GM12801 (cell line): Measurements from ENCODE around the gene SLC35G3.

Source experiments
- TF ChIP-seq, protein P1 (sequence below): IDR thresholded peaks from one replicate; pipeline ENCODE4 v1.5.1; 2011; ENCODE audit warnings: control low read depth; ENCODE audit not compliant: insufficient read length; ENCODE audit errors: extremely low read depth

SLC35G3 gene

DNA sequence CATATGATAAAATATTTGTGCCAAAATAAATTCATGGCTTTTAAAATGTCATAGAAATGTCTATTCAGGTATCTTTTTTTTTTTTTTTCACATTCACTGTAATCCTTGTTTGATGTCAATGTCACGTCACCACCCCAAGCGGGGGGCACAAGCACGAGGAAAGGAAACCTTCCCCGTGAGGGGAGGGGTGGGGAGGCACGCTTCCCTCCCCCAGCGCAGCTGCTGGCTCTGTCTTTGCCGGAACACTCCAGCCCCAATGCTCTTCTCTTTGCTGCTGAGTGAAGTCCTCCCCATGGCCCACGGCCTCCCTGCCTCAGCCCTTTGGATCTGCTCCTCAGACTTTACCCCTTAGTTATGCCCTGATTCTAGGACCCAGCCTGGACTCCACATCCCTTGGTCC lies 1.5 kb downstream of the SLC35G3 start:
- TF ChIP-seq, protein P1, sequence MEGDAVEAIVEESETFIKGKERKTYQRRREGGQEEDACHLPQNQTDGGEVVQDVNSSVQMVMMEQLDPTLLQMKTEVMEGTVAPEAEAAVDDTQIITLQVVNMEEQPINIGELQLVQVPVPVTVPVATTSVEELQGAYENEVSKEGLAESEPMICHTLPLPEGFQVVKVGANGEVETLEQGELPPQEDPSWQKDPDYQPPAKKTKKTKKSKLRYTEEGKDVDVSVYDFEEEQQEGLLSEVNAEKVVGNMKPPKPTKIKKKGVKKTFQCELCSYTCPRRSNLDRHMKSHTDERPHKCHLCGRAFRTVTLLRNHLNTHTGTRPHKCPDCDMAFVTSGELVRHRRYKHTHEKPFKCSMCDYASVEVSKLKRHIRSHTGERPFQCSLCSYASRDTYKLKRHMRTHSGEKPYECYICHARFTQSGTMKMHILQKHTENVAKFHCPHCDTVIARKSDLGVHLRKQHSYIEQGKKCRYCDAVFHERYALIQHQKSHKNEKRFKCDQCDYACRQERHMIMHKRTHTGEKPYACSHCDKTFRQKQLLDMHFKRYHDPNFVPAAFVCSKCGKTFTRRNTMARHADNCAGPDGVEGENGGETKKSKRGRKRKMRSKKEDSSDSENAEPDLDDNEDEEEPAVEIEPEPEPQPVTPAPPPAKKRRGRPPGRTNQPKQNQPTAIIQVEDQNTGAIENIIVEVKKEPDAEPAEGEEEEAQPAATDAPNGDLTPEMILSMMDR = no peak

DNA sequence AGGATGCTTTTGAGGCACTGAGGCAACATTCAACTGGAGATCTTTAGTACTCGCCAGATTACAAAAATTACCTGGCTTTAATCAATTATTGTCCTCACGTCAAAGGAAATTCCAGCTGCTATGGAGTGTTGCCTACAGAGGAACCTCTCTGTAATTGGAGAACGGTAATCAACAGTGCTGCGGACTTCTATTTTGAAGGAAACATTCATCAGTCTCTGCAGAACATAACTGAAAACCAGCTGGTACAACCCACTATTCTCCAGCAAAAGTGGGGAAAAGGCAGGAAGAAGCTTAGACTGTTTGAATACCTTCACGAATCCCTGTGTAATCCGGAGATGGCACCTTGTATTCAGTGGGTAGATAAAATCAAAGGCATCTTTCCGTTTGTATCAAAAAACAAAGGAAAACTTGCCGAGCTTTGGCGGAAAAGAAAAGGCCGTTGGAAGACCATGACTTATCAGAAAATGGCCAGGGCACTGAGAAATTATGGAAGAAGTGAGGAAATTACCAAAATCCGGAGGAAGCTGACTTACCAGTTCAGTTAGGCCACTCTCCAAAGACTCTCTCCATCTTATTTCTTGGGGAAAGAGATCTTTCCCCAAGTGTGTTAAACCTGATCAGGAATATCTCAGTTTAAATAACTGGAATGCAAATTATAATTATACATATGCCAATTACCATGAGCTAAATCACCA lies 3.0 kb downstream of the SLC35G3 start:
- TF ChIP-seq, protein P1 = no peak

DNA sequence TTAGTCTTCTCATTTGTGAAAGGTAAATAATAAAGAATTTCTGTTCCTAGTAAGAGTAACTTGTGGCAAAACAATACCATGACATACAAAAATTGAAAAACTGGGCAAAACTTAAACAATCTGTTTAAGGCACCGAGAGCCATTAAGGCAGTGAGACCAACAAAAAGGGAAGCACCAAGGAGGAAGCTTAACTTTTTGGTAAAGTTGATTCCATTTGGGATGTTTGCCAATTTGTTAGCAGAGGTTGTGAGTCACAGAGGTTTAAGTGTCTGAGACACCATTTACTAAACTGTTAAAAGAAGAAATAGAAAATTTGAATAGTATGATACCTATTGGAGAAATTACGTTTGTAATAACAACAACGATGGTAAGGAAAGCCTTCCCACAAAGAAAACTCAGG lies 4.9 kb downstream of the SLC35G3 start:
- TF ChIP-seq, protein P1 = no peak

DNA sequence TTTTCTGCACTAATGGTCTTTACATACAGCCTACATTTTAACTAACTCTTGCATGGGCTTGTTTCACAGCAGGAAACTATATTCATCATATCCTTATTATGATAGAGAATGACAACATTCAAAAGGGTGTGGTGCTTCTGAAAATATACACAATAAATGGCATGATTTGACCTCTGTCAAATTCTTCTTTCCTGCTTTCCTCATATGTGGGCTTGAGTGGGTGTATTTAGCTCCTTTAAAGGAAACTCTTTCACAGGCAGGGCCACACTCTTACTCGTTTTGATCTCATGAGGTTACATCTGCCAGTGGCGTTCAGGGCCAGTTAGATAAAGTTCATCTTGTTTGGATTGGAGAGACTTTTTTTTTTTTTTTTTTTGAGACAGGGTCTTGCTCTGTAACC lies 6.1 kb downstream of the SLC35G3 start:
- TF ChIP-seq, protein P1 = no peak

DNA sequence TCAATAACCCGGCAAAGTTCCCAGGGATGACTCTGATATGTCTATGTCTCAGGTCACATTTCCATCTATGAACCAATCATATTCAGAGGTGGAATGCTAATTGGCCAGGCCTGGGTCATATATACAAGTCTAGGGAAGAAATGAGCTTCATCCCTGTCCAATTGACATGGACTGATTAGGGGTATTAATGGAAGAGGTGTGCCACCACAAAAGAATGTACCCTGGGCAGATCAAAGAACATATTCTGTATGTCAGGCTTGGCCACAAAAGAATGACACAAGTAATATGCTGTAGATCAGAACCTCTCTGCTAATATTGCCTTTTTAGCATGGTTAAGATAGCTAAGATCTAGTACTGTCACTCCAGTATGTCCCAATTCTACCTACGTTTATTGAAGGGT lies 6.7 kb downstream of the SLC35G3 start:
- TF ChIP-seq, protein P1 = no peak

DNA sequence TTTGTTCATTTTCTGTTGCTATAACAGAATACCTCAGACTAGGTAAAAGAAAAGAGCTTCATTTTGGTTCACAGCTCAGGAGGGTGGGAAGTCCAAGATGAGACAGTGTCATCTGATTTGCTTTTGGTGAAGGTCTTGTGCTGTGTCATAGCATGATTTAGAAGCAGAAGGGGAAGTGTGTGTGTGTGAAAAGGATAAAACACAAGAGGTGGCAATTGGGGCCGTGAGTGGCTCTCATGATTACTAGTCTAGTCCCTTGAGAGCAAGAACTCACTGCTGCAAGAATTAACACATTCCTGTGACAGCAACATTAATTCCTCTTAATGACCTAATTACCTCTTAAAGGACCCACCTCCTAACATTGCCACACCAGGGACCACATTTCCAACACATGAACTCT lies 8.3 kb downstream of the SLC35G3 start:
- TF ChIP-seq, protein P1 = no peak

DNA sequence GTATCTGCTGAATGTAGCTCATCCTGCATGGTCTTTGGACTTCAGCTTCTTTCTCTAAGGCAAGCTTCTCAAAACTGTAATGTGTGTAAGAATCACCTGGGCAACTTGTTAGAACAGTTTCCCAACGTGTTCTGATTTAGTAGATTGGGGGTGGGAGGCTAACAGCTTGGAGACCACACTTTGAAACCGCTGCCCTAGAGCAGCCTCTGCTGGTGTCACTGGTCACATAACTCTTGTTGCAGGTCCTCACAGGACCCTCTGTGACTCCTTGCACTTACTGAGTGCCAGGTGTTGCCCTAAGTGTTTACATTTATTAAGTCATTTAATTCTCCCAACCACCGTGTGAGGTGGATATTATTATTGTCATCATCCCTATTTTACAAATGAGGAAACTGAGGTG lies 9.9 kb downstream of the SLC35G3 start:
- TF ChIP-seq, protein P1 = no peak
